Measurements from ENCODE around the gene ANK3. TPM values are rescaled to one million over a fixed set of nuclear protein-coding genes. Genes with fewer than 3 reads are reported as not detected.

Gene ANK3
- total RNA-seq, 1 experiment from 2014 or later, result 4.1 TPM

DNA sequence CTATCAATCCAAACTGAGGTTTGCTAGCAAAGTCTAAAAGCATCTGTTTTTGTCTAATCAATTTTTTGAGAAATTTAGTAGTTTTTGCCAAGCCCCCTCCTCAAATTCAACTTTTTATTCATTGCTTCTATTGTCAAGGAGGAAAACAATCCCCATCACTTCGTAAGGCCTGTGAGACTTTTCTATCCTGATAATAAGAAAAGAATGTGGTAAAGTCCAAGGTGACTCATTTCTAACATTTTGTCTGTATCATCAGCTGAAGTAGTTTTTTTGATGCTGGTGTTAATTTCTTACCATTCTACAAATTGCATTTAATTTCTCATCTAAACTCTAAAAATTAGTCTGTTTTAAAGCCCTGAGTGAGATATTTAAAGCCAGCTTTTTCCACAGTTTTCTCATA, 11.7 kb downstream of the ANK3 start:
- DNase-seq (ENCODE audit: low read depth), result peak; percentile 38

DNA sequence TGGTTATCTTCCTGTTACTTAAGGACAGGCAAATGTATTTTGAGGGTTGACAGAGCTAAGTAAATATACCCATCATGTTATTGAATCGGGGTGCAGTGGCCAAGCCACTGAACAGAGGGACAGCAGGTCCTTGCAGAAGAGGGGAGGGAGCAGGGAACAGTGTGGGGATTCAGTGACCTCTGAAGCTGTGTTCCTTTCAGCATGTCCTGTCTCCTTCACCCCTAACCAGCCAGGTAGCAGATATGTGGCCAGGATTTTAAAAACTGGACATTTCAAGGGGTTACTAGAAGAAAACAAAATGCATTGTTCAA, 12.7 kb downstream of the ANK3 start:
- DNase-seq (ENCODE audit: low read depth), result no peak

DNA sequence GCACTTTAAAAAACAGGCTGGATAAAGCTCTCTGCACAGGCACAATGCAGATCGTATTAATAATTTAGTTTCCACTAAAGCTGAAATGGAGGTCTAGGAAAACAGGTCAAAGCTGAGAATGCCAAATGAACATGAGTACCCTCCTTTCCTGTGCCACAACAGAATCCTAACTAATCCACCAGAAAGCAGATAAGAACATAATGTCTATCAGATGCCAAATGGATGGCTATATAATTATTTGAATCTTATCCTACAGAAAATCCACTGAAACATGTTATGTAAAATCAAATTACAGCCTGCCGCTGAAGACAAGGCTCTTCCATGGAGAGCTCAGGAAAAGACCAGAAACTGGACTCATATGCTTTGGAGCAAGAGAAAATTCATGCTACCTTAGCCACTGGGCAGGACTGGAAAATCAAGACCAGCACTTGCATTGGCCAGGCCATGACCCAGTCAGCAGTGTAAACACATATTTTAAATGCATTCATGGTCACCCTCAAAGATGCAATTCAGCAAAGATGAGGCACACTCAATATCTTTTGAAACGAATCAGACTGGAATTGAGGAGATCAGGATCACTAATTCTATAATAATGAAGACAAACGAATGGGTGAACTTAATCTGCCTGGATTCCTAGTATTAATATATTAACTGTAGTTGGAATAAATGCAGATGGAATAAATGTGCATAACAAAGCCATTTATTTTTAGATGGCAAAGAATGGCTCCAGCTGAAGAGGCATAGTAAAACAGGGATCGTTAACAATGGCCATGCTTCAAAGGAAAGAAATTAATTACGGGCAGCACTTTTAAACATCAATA, 13.2 kb downstream of the ANK3 start:
- DNase-seq (ENCODE audit: low read depth), result no peak

DNA sequence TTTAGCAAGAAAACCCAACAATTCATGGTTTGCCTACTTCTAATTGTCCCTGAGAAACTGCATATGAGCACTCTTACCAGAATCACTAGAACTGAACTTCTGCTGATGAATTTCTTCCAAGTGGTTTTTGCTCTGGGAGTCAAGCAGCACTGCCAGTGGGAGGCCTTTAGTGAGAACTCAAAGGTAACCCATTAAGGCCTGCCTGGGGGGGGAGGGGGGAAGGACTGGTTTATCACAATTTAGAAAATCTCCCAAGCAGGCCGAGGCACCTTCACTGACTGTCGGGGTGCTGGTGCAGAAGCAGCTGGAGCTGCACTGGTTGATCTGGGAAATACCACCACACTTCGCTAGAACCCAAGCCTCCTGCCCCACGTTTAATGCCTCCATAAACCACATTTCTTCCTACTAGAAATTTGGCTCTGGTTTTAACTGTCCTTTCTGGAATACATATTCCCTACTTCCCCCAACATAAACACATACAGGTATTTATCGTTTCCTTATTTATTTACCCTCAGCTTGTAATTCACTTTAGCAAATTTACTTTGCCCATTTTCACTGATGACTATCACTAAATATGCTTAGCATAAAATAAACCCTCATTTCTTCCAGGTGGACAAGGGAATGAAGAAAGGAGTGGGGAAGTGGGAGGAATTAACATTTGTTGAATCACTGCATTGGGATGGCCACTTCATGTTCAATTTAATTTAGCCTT, 14.2 kb downstream of the ANK3 start:
- no peak for DNase-seq (ENCODE audit: low read depth)

DNA sequence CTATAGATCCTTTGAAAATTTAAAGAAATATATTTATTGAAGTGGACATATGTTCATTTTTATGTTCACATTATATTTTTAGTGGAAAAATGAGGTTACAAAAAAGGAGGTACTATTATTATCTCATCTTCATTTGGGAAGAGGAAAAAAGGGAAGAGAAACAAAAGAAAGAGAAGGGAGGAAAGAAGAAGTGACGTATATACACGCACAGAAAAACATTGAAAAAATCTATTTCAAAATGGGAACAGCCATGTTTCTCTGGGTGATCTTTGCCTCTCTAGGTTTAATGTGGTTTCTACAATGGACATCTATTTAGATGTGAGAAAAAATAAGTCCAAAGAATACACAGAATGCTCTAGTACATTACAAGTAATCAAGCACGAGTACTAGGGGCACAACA, 14.8 kb downstream of the ANK3 start:
- DNase-seq (ENCODE audit: low read depth), result no peak

DNA sequence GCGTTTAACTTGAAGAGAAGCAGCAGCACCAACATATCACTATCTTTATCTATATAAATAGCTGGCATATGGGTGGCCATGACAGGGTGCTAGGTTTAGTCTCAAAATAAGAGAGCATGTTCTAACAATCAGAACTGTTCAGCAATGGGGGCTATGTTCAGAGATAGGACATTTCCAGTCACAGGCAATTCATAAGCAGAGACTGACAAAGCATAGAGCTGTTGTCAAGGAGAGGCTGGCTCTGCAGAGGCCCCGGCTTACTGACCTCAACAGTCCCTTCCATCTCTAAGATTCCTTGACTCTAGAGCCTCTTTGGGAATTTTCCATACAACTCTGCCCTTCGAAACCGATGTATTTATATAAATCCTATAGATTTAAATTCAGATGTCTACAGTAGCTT, 17.2 kb downstream of the ANK3 start:
- DNase-seq (ENCODE audit: low read depth), result no peak

DNA sequence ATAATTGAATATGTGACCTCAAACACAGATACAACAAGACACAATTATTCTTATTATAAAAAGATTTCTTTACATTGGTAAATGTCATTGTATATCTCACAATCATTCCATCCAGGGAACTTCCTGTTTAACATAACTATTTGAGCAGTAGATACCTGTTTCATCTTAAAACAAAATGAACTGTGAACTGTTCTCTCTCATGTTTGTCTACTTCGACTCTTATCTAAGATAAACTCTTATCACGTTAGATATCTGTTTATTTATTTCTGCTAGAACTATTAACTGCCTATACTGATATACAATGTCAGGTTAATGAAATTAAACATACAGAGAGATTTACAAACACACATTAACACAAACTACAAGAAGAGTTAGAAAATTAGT, 20.1 kb downstream of the ANK3 start:
- DNase-seq (ENCODE audit: low read depth), result no peak

DNA sequence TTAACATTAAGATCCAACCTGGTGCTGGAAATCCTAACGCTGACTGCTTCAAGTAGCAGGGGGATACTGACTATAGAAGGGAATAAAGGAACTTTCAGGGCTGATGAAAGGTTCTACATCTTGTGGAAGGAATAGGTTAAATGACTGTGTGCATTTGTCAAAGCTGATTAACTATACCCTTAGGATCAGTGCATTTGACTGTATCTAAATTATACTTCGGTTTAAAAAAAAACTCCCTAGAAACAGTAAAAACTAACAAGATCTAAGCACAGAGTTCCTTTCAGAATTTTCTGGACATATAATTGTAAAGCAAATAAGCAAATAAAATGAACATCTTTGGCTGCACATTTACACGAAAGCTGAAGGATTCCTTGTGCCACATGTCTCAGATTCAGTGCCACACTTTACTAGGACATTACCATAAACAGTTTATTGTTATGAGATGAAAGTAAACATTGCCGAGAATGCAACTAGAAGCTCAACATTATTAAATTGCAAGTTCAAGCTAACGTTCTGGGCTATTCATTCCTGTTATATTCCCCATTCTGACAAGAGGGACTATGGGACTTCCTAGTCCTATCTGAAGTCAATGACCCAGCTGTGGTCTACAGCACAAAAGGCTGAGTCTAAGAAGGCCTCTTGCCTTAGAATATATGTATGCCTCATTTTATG, 20.7 kb downstream of the ANK3 start:
- DNase-seq (ENCODE audit: low read depth), result no peak

DNA sequence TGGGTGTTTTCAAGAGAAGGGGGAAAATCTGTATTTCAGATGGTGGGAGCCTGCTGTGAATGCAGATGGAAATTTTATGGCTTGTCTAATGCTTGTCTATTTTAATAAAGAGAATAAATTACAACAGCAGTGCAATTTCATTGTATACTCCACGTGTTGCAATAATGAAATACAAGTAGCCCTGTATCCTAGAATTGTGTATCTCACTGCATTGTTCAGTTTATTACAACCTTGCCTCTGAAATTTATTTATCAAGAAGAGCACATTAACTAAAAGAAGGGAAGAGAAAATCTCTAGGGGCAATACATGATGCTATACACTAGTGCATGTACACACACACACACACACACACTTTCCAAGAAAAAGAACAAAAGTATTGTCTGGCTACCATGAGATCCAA, 21.8 kb downstream of the ANK3 start:
- DNase-seq (ENCODE audit: low read depth), result no peak

DNA sequence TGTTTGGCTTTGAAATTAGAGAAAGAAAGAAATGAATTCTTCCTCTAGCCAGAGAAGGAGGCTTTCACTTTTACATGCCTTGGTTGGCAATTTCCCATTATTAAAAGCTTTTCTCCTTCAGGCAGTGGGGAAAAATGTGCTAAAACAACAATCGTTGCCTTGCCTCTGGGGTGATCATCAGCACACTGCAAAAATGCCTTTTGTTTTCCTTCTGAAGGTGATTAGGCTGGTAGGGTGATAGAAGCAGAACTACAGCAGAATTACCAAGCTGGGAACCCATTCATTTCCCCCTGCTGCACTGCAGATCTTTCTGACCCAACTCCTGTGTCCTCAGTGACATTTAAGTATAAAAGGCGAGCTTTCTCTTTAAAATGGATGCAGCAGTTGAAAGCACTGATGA, 22.2 kb downstream of the ANK3 start:
- DNase-seq (ENCODE audit: low read depth), result no peak

DNA sequence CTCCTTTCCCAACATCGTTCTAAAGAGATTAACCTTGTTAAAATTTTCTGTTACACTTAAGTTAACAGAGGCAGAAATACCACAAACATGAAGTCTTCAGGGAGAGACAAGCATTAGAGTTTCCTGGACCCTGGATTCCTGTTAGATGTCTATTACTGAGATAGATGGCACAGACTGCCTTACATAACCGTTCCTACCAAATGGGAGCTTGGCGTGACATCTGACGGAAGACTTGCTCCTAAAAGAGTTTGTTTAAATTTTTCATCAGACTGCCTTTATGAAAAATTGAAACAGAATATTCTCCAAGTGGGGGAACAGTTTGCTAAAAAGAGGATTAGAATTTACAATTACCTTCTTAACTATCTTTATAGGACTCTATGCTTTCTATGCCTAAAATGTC, 22.7 kb downstream of the ANK3 start:
- no peak for DNase-seq (ENCODE audit: low read depth)

DNA sequence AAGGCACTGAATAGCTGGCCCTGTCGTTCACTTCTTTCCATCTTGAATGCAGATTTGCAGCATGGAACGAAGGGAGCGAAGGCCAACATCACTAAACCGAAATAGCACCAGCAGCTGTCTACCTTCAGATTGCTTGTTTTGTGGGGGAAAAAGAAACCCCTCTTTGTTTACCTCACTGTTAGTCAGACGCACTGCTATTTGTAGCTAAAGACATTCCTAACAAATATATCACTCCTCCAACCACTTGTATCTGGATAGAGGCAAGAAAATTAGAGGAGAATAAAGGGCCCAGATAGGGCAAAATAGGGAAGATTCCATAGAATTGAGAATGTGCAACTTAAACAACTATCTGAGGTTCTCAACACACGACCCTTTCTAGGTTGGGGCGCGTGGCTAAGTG, 26.5 kb downstream of the ANK3 start:
- no peak for DNase-seq (ENCODE audit: low read depth)

DNA sequence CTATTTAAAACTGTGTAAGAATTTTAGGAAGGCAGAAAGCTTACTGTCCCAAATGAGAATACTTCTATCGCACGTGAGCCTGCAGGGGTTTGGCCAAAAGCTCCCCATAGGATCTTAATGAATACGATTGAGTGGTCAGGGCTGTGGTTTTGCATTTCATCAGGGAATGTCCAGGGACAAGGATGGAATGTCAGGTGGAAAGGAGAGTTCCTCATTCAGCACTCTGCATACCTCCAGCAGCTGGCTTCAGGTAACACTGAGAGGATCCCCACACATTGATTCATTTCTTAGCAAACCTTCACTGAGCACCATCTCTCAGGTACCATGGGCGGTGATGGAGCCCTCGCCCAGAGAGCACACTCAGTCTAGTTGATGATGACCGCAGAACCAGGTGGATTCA, 27.2 kb downstream of the ANK3 start:
- no peak for DNase-seq (ENCODE audit: low read depth)

DNA sequence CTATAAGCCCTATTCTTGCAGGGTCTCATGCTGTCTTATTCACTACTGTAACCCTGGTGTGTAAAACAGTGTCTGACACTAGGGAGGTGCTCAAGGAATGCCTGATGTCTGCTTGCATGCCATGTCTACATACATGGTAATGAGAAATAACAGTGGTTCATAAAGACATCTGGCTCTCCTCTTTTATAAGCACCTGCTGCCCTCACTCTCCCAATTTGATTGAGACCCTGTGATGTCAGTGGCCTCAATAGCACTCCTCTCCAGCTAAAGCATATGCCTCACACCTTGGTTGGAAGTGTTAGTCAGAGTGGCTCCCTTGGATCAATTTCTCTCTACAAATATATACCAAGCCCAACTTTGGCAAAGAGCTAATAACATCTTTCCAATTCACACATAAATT, 30.6 kb downstream of the ANK3 start:
- DNase-seq (ENCODE audit: low read depth), result no peak

DNA sequence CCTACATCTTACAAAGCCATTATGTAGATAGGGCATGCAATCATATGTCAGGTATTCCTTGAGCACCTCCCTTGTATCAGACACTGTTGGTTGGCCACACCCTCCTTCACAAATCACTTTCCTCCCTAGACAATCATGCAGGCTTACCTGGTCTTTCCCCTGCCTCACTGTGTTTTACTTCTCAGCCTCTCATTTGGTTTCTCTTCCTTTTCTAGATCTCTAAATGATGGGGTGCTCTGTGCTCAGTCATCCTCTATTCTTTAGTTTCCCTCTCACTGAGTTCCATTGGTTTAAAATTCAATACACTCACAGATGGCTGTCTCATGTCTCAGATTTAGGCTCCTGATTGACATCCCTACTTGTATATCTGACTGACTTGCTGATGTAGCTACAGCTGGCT, 31.4 kb downstream of the ANK3 start:
- DNase-seq (ENCODE audit: low read depth), result no peak

DNA sequence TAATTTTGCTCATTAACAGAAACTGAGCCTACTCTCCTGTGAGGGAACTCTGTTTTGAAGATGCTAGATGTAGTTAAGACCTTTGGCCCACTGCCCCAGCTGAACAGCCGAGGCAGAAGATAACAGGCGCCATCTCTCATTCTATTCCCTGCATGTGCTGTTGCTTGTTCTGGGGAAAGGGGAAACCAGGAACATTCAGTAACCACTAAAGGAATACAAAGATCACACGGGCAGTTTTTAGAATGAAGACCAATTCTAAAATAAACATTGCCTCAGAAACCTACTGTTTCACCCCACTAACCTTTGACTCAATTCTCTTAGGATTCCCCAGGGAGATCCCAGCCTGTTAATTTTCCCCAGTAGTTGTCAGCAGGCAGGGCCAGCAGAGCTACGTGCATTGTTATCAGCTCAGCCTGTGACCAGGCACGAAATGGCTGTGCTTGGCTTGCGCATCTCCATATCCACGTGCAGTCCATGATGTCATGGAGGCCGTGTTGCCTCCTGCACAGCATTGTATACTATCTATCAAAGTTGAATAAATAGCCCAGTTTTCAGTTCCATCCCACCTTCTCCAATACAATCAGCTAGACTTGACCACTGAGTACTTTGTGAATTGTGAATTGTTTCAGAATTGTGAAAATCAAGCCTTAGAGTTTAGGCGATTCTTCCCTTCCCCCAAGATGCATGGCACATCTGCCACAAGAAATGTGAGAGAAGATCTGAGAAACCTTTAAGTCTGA, 36.0 kb downstream of the ANK3 start:
- DNase-seq (ENCODE audit: low read depth), result no peak

DNA sequence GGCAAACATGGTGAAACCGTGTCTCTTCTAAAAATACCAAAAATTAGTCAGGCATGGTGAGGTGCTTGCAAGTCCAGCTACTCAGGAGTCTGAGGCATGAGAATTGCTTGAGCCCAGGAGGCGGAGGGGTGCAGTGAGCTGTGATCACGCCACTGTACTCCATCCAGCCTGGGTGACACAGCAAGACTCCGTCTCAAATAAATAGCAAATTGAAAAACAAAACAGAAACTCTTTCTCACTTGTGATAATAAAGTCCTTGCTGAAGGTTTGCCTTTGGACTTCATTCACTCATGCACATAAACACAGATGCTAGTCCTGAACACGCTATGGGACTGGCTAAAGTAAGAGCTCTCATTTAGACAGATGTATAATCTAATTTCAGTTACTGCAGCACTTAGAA, 37.6 kb downstream of the ANK3 start:
- no peak for DNase-seq (ENCODE audit: low read depth)

DNA sequence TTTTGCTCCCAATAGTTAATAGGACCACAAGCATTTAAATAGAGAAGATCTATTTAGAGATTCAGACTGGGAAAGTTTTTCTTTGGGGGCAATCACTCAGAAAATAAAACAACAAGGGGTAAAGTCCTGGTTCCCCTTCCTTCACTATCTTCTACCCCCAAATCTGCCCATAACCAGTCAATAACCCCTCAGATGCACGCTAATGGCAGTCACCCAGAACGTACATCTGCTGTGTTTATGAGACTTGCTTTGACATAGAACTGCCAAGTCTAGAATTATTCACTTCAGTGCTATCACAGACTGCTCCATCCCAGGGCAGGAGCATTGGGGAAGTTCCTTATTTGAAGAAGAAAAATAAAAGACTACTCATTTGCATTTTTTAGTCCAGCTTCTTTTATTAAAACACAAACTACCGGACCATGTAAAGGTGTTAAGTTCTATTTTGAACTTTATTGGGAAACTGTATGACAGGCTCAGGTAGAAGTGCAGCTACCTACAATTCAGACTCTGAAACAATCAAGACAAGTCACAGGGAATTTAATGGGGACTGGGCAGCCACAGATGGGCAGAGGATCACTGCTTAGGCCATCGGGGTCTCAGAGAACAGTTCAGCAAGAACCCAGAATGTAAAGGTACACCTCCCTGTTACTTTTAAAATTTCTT, 38.4 kb downstream of the ANK3 start:
- DNase-seq (ENCODE audit: low read depth), result no peak

DNA sequence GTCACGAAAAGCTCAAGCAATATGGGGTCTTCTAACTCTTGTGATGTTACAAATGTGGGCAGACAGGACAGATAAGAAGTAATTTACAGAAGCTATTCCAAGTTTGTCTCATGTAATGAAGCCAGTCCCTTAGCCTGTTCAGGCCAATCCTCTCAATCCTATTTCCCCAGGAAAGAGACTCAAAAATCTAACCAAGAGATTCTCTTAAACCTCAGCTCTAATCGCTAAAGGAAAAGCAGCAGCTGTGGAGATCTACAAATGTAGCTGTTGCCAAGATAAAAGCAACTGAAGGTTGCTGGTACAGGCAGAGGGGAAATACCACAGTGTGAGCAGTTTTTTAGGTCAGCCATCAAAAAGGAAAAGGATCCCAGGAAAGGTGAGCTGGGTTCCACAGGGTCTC, 39.3 kb downstream of the ANK3 start:
- peak; percentile 15 for DNase-seq (ENCODE audit: low read depth)

DNA sequence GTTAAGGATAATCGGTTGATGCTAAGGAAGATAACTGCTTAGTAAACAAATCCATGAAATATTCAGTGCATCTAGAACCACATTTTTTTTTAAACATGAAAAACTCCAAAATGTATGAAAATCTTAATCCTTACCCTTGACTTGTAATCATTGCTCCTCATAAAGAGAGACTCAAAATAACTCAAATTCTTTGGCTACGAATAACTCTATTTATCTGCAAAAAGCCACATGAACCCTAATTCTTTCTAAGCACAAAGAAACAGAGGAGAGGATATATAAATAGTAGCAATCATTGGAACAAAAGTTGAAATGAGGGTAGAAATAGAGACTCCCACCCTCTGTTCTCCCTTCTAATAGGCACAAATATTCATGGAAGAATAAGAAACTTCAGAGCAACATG, 40.2 kb downstream of the ANK3 start:
- DNase-seq (ENCODE audit: low read depth), result peak; percentile 22

DNA sequence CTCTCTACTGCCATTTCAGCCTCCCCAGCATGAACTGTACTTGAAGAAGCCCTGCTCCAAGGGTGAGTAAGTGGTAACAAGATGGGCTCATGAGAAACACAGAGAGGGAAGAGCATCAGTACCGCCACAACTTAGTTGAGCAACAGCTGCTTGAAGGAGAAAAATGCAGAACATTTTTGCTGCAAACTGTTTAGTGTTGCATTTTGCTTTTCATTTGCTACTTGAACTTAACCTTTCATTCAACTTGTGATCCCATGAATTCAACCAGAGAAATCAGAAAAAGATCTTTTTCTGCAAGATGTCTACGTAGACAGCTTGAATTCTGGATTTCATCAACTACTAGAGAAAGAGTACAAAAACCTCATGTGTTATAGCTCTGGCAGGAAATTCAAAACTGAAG, 40.7 kb downstream of the ANK3 start:
- peak; percentile 5 for DNase-seq (ENCODE audit: low read depth)

DNA sequence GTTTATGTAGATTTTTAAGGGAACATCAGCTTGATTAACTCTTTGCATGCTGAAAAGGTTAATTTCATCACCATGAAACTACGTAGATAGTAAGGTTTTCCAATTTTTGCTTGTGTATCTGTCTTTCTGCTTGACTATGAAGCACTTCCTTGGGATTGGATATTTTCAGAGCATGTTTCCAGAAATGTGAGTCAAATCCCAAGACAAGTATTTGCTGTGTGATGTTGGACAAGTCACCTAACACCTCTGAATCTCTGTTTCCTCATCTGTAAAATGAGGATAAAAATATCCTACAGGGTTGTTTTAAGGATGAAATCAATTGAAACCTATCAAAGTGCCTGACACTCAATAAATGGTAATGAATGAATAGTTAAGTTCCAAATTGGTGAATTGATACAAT, 42.4 kb downstream of the ANK3 start:
- DNase-seq (ENCODE audit: low read depth), result no peak
